IPS-11a (cell line): ENCODE measurements around the gene DENND4B.
A peak's percentile ranks its signal among the peaks of the same experiment; 100 is the strongest.
"Not testable (repeated sequence)": the region's sequence is repeated elsewhere in the genome, so short reads cannot be mapped to it uniquely, and the experiment has no call there.

Experiments used
- H3K4me3 ChIP-seq: one replicate; pipeline ENCODE4 v1.5.1; 2013; ENCODE audit warnings: low read depth, low read length, control low read depth

The DENND4B gene

GRCh38 chr1:153946622-153947241 is at the start of gene DENND4B:
Gene DENND4B, minus strand, starts transcription at chr1:153946718. Its CDS starts 2,344 bp downstream, at chr1:153944374.
- H3K4me3 ChIP-seq = peak within 1 kb of the TSS; percentile 87

GRCh38 chr1:153995640-153996039 is 49.1 kb upstream of the DENND4B start:
- H3K4me3 ChIP-seq = no peak overlapping the region

GRCh38 chr1:153995202-153995601 is 48.7 kb upstream of the DENND4B start:
- H3K4me3 ChIP-seq = no peak overlapping the region

- peak overlapping the region; percentile 82 for H3K4me3 ChIP-seq
Measured at GRCh38 chr1:153991806-153992205, 45.3 kb upstream of the DENND4B start.

- H3K4me3 ChIP-seq = peak overlapping the region; percentile 82
Measured at GRCh38 chr1:153991151-153991630, 44.7 kb upstream of the DENND4B start.

GRCh38 chr1:153990468-153991150 is 44.1 kb upstream of the DENND4B start, which contains the start of gene RPS27:
Gene RPS27, plus strand, starts transcription at chr1:153990762. Its CDS starts 35 bp downstream, at chr1:153990797.
- H3K4me3 ChIP-seq = peak within 1 kb of the TSS; percentile 82

GRCh38 chr1:153987621-153988020 is 41.1 kb upstream of the DENND4B start:
- H3K4me3 ChIP-seq = no peak overlapping the region

- peak within 1 kb of the TSS; percentile 96 for H3K4me3 ChIP-seq
Measured at GRCh38 chr1:153985941-153986761, 39.6 kb upstream of the DENND4B start, which contains the start of gene RAB13. Gene RAB13, minus strand, starts transcription at chr1:153986339. Its CDS starts 103 bp downstream, at chr1:153986236.

GRCh38 chr1:153985341-153985912 is 38.9 kb upstream of the DENND4B start:
- H3K4me3 ChIP-seq = peak overlapping the region; percentile 96

GRCh38 chr1:153984123-153984894 is 37.8 kb upstream of the DENND4B start:
- peak overlapping the region; percentile 96 for H3K4me3 ChIP-seq

- H3K4me3 ChIP-seq = not testable (repeated sequence)
Measured at GRCh38 chr1:153981735-153982134, 35.2 kb upstream of the DENND4B start.

- not testable (repeated sequence) for H3K4me3 ChIP-seq
Measured at GRCh38 chr1:153979091-153979490, 32.6 kb upstream of the DENND4B start.

GRCh38 chr1:153978274-153978909 is 31.9 kb upstream of the DENND4B start:
- H3K4me3 ChIP-seq = peak overlapping the region; percentile 85

- H3K4me3 ChIP-seq = peak within 1 kb of the TSS; percentile 85
Measured at GRCh38 chr1:153977250-153978240, 31.0 kb upstream of the DENND4B start, which contains the start of gene JTB. Gene JTB, minus strand, starts transcription at chr1:153977674. Its CDS starts 422 bp downstream, at chr1:153977252.

- peak overlapping the region; percentile 85 for H3K4me3 ChIP-seq
Measured at GRCh38 chr1:153976819-153977249, 30.3 kb upstream of the DENND4B start.

- no peak overlapping the region for H3K4me3 ChIP-seq
Measured at GRCh38 chr1:153973525-153973924, 27.0 kb upstream of the DENND4B start.

- no peak overlapping the region for H3K4me3 ChIP-seq
Measured at GRCh38 chr1:153973071-153973470, 26.6 kb upstream of the DENND4B start.

GRCh38 chr1:153970346-153970745 is 23.8 kb upstream of the DENND4B start:
- H3K4me3 ChIP-seq = no peak overlapping the region
